A673 (cell line): ENCODE results near the gene RIT2.

ENCODE experiments used
- EZH2 ChIP-seq: fragments of 200-600 bp; sonication (generic); IDR thresholded peaks from 2 replicates; pipeline ENCODE4 v1.6.1; 2017; ENCODE audit warnings: borderline replicate concordance, low read depth, mild to moderate bottlenecking, mixed read lengths, antibody characterized with exemption, low read length; ENCODE audit not compliant: poor library complexity, severe bottlenecking
- TF ChIP-seq, protein P1 (sequence below): fragments of 300-800, 200-600 bp; sonication (generic); conservative IDR thresholded peaks from 2 replicates; pipeline ENCODE4 v1.5.1; 2017; ENCODE audit warnings: low read depth, mild to moderate bottlenecking, antibody characterized with exemption, low read length, moderate library complexity, mixed read lengths

- TF ChIP-seq, protein P1, sequence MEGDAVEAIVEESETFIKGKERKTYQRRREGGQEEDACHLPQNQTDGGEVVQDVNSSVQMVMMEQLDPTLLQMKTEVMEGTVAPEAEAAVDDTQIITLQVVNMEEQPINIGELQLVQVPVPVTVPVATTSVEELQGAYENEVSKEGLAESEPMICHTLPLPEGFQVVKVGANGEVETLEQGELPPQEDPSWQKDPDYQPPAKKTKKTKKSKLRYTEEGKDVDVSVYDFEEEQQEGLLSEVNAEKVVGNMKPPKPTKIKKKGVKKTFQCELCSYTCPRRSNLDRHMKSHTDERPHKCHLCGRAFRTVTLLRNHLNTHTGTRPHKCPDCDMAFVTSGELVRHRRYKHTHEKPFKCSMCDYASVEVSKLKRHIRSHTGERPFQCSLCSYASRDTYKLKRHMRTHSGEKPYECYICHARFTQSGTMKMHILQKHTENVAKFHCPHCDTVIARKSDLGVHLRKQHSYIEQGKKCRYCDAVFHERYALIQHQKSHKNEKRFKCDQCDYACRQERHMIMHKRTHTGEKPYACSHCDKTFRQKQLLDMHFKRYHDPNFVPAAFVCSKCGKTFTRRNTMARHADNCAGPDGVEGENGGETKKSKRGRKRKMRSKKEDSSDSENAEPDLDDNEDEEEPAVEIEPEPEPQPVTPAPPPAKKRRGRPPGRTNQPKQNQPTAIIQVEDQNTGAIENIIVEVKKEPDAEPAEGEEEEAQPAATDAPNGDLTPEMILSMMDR = no peak
- no peak for TF ChIP-seq EZH2
Measured at GRCh38 chr18:42958353-42958752, 157.1 kb downstream of the RIT2 start.
